Fibroblast of skin of scalp (primary cell): ENCODE results near the gene PPP1R10.
A peak's percentile ranks its signal among the peaks of the same experiment; 100 is the strongest.

Experiments
- DNase-seq: peaks from one replicate; pipeline ENCODE4 v3.0.0-alpha.2; 2013

Gene PPP1R10

GRCh38 chr6:30597315-30598144 is 19.5 kb downstream of the PPP1R10 start:
- DNase-seq = peak; percentile 75

GRCh38 chr6:30592287-30592686 is 24.8 kb downstream of the PPP1R10 start:
- DNase-seq = no peak

GRCh38 chr6:30591008-30591407 is 26.0 kb downstream of the PPP1R10 start:
- no peak for DNase-seq

- no peak for DNase-seq
These were observed 26.5 kb downstream of the PPP1R10 start for GRCh38 chr6:30590509-30590908.

GRCh38 chr6:30589754-30590358 is 27.2 kb downstream of the PPP1R10 start:
- no peak for DNase-seq

GRCh38 chr6:30583921-30584320 is 33.1 kb downstream of the PPP1R10 start:
- no peak for DNase-seq

GRCh38 chr6:30578051-30578450 is 39.0 kb downstream of the PPP1R10 start:
- no peak for DNase-seq

GRCh38 chr6:30573113-30573512 is 43.9 kb downstream of the PPP1R10 start:
- no peak for DNase-seq

GRCh38 chr6:30572148-30572547 is 44.9 kb downstream of the PPP1R10 start:
- DNase-seq = no peak

GRCh38 chr6:30571762-30572082 is 45.3 kb downstream of the PPP1R10 start:
- no peak for DNase-seq

GRCh38 chr6:30571075-30571761 is 45.8 kb downstream of the PPP1R10 start, which contains the start of gene ABCF1:
TSS of gene ABCF1 (plus strand) at chr6:30571442. CDS start at chr6:30571488, 46 bp downstream.
- peak; percentile 97 for DNase-seq

- DNase-seq = no peak
These were observed 46.3 kb downstream of the PPP1R10 start for GRCh38 chr6:30570740-30571074.

- no peak for DNase-seq
These were observed 46.8 kb downstream of the PPP1R10 start for GRCh38 chr6:30570263-30570662.

GRCh38 chr6:30568245-30568644 is 48.8 kb downstream of the PPP1R10 start:
- DNase-seq = no peak

- DNase-seq = no peak
These were observed 51.3 kb downstream of the PPP1R10 start for GRCh38 chr6:30565772-30566171.

GRCh38 chr6:30564114-30564513 is 52.9 kb downstream of the PPP1R10 start:
- DNase-seq = no peak

GRCh38 chr6:30562470-30563425 is 54.3 kb downstream of the PPP1R10 start:
- DNase-seq = no peak

- DNase-seq = no peak
These were observed 56.1 kb downstream of the PPP1R10 start for GRCh38 chr6:30560930-30561329.

GRCh38 chr6:30557683-30557981 is 59.4 kb downstream of the PPP1R10 start:
- no peak for DNase-seq

- DNase-seq = peak; percentile 91
These were observed 59.9 kb downstream of the PPP1R10 start, which contains the start of gene PRR3 for GRCh38 chr6:30556906-30557682. TSS of gene PRR3 (plus strand) at chr6:30557295. CDS start at chr6:30557345, 50 bp downstream.

- DNase-seq = peak; percentile 85
These were observed 60.8 kb downstream of the PPP1R10 start, which contains the start of gene GNL1 for GRCh38 chr6:30556066-30556905. TSS of gene GNL1 (minus strand) at chr6:30556489. CDS start at chr6:30556203, 286 bp downstream.
